Measurements from ENCODE around the gene PDCD5. TPM values are rescaled to one million over a fixed set of nuclear protein-coding genes. Genes with fewer than 3 reads are reported as not detected.

The PDCD5 gene
- total and polyA plus RNA-seq, 2 of the 4 experiments (the other 2 are of a cell fraction), result 30.6 to 74.1 TPM

DNA sequence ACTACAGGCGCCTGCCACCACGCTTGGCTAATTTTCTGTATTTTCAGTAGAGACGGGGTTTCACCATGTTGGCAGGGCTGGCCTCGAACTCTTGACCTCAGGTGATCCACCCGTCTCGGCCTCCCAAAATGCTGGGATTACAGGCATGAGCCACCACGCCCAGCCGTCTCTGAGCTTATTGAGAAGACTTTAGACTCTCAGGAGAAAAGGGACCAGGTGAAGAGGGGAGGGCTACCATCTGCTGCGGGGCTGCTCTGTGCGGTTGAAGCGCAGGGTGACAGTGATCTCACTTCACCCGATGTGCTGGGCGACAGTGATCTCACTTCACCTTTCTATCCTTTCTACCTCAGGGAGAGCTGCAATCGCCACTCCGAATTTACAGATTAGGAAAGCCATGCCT is 25.3 kb downstream of the PDCD5 start:
- H3K36me3 ChIP-seq (ENCODE audit: control insufficient read depth, insufficient read depth, low read length), result peaks cover 53% of the 10 kb centered on the region
- H3K27ac ChIP-seq (ENCODE audit: insufficient read depth, low read length), result no peak overlapping the region
- no peak overlapping the region for H3K4me2 ChIP-seq (ENCODE audit: low read depth, low read length)
- H2AFZ ChIP-seq (replicated peaks; ENCODE audit: low read length, poor library complexity), result no peak overlapping the region
- H4K20me1 ChIP-seq (ENCODE audit: insufficient read depth, low read length), result no peaks in the 10 kb centered on the region
- no peak overlapping the region for H4K91ac ChIP-seq (ENCODE audit: insufficient read depth, low read depth, low read length)
- no peak overlapping the region for H4K5ac ChIP-seq (ENCODE audit: low read depth, low read length)
- H3K4ac ChIP-seq (ENCODE audit: low read depth, low read length), result no peak overlapping the region
- in situ Hi-C loops (cut with MboI; ENCODE audit: low sequenced_read_pairs) (no loop called here), intact Hi-C loops (cut with micrococcal nuclease) (no loop called here), dilution Hi-C loops (cut with HindIII; ENCODE audit: low sequenced_read_pairs, unreplicated experiment) (no loop called here)
- ChIA-PET CTCF (no interaction called here), POLR2A (ENCODE audit: unreplicated experiment) (no interaction called here)
- ATAC-seq (ENCODE audit: low read depth) (no peak), DNase-seq (no peak)
- no peak overlapping the region for H2BK5ac ChIP-seq (ENCODE audit: low read depth, low read length, poor library complexity, severe bottlenecking)
- H3K9me1 ChIP-seq (ENCODE audit: insufficient read depth, low read length), result no peaks in the 10 kb centered on the region
- no peaks in the 10 kb centered on the region for H3K4me1 ChIP-seq (ENCODE audit: control insufficient read depth, insufficient read depth, low read length)
- no peak overlapping the region for H2BK120ac ChIP-seq (ENCODE audit: low read depth, low read length)
- no peak overlapping the region for H2AK5ac ChIP-seq (ENCODE audit: low read depth, low read length)
- H3K9ac ChIP-seq (ENCODE audit: low read depth, low read length), result no peak overlapping the region
- H4K8ac ChIP-seq (ENCODE audit: low read depth in 2 of 2, low read length in 2 of 2), result no peak overlapping the region
- H3K14ac ChIP-seq (replicated peaks; ENCODE audit: low read depth, low read length), result no peak overlapping the region
- no peak overlapping the region for H3K56ac ChIP-seq (ENCODE audit: extremely low read depth, insufficient read depth, low read length)
- no peaks in the 10 kb centered on the region for H3K9me3 ChIP-seq (ENCODE audit: control insufficient read depth, insufficient read depth, low read length)
- 92% methylated on average over 5 of the region's 15 CpGs; no CpG with 5 or more reads in 1 of the 2 experiments for WGBS, 2 experiments (ENCODE audit: extremely low coverage in 2 of 2, insufficient read length in 1 of 2)
- no peak overlapping the region for H3K23ac ChIP-seq (ENCODE audit: low read depth, low read length)
- no peak overlapping the region for H2BK15ac ChIP-seq (ENCODE audit: low read depth, low read length)
- no peak overlapping the region for H3K18ac ChIP-seq (ENCODE audit: low read depth, low read length)
- H3K4me3 ChIP-seq (ENCODE audit: insufficient read depth, low read depth, low read length), result no peak overlapping the region
- BruUV-seq (replicated peaks), result no TSS peak
- H2BK20ac ChIP-seq (ENCODE audit: low read depth, low read length), result no peak overlapping the region
- H3K79me1 ChIP-seq (ENCODE audit: low read depth in 1 of 2, low read length in 2 of 2), result no peaks in the 10 kb centered on the region
- no peaks in the 10 kb centered on the region for H3K27me3 ChIP-seq (ENCODE audit: control insufficient read depth, insufficient read depth, low read length)
- H2AK9ac ChIP-seq (replicated peaks; ENCODE audit: low read depth, low read length, poor library complexity), result no peak overlapping the region
- TF ChIP-seq, protein P1, sequence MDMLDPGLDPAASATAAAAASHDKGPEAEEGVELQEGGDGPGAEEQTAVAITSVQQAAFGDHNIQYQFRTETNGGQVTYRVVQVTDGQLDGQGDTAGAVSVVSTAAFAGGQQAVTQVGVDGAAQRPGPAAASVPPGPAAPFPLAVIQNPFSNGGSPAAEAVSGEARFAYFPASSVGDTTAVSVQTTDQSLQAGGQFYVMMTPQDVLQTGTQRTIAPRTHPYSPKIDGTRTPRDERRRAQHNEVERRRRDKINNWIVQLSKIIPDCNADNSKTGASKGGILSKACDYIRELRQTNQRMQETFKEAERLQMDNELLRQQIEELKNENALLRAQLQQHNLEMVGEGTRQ (IDR thresholded peaks at IDR 0.05; ENCODE audit: low read depth, low read length), result no peak
- TF ChIP-seq BHLHE40 (IDR thresholded peaks at IDR 0.05; ENCODE audit: low read depth, low read length) (no peak), RAD21 (IDR thresholded peaks at IDR 0.05; ENCODE audit: low read length) (no peak), CEBPB (IDR thresholded peaks at IDR 0.05; ENCODE audit: low read depth, low read length) (no peak), MAZ (IDR thresholded peaks at IDR 0.05; ENCODE audit: borderline replicate concordance, low read depth, low read length) (no peak), RCOR1 (IDR thresholded peaks at IDR 0.05; ENCODE audit: insufficient replicate concordance, low read length) (no peak), MXI1 (IDR thresholded peaks at IDR 0.05; ENCODE audit: borderline replicate concordance, low read depth, low read length) (no peak), FOS (IDR thresholded peaks at IDR 0.05; ENCODE audit: low read depth, low read length) (no peak)
- TF ChIP-seq, protein P2, sequence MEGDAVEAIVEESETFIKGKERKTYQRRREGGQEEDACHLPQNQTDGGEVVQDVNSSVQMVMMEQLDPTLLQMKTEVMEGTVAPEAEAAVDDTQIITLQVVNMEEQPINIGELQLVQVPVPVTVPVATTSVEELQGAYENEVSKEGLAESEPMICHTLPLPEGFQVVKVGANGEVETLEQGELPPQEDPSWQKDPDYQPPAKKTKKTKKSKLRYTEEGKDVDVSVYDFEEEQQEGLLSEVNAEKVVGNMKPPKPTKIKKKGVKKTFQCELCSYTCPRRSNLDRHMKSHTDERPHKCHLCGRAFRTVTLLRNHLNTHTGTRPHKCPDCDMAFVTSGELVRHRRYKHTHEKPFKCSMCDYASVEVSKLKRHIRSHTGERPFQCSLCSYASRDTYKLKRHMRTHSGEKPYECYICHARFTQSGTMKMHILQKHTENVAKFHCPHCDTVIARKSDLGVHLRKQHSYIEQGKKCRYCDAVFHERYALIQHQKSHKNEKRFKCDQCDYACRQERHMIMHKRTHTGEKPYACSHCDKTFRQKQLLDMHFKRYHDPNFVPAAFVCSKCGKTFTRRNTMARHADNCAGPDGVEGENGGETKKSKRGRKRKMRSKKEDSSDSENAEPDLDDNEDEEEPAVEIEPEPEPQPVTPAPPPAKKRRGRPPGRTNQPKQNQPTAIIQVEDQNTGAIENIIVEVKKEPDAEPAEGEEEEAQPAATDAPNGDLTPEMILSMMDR (conservative IDR thresholded peaks at IDR 0.05; ENCODE audit: low read depth, low read length), result no peak
